HG02884 (cell line): ENCODE data around the gene LRRC56.

Experiments
- ATAC-seq: cut with Tn5 transposase; IDR thresholded peaks from one replicate; pipeline ENCODE4 v1.9.1; 2021; ENCODE audit warnings: mild to moderate bottlenecking, moderate library complexity; ENCODE audit not compliant: unreplicated experiment

The LRRC56 gene

DNA sequence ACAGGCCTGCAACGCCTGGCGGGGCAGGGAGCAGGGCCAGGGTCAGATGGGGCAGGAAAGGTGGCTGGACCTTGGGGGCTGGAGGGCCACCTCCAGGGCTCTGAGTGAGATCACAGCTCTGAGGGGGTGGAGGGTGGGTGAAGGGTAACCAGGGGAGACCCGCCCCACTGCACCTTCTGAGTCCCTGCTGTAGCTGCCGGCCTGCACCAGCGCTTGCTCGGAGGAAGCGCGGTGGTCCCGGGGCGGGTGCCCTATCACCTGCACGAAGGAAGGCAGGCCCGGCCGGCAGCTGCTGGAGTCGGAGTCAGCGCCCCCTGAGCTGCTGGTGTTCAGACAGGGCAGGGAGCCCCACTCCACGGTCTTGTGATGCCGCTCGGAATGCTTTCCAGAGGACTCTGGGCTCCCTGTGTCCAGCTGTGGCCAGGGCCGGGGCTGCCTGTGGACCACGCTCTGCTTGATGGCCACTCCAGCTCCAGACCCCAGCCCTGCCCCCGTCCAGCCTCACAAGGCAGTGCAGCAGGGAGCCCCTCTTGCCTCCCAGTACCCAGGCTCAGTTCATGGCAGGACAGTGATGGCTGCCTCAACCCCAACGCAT lies 19.4 kb downstream of the LRRC56 start:
- no peak for ATAC-seq

DNA sequence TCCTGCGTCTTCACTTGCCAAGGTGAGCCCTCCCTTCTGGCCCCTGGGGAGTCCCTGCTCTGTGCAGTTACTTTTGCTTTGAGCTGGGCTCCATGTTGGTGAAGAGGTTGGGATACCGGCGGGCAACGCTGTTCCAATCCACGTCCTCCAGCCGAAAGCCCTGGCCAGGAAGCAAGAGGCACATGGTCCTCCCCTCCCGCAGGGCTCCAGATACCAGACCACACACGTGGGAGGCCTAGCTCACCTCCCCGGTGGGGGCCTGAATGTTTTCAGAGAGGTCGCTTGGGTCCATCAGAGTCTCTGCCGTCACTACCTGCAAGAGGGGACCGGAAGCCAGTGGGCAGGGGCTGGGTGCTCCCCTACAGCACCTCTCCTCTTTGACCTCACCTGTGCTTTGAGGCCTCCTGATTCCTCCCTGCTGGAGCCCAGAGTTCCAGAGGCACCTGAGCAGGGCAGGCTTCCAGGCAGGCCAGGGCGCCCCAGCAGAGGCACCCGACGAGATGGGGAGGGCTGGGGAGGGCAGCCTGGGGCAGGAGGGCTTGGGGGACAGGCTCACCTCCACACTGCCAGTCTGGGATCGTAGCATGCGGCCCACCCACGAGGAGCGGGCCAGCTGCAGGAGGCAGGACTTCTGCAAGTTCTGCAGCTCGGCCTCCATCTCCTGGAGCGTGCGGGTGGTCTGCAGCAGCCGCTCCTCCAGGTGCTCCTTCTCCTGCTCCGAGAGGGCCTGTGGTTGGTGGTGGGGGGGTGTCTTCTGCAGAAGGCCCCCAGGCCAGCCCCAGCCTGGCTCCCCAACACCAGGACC lies 20.2 kb downstream of the LRRC56 start:
- ATAC-seq: no peak

DNA sequence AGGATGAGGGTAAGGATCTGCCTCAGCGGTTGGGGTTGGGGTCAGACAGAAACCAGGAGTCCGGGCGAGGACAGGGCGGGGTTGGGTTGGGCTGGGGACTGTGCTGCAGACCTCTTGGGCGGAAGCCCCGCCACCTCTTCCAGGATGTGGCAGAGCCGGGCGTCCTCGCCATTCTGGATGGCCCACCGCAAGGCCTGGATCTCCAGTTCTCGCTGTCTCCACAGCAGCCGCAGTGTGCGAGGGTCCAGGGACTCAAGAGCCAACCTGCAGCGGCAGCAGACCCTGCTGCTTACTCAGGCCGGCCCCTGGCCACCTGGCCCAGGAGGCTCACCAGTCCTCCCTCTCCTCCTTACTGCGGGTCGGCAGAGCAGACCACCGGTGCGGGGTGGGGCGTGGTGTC lies 21.2 kb downstream of the LRRC56 start:
- ATAC-seq: no peak

DNA sequence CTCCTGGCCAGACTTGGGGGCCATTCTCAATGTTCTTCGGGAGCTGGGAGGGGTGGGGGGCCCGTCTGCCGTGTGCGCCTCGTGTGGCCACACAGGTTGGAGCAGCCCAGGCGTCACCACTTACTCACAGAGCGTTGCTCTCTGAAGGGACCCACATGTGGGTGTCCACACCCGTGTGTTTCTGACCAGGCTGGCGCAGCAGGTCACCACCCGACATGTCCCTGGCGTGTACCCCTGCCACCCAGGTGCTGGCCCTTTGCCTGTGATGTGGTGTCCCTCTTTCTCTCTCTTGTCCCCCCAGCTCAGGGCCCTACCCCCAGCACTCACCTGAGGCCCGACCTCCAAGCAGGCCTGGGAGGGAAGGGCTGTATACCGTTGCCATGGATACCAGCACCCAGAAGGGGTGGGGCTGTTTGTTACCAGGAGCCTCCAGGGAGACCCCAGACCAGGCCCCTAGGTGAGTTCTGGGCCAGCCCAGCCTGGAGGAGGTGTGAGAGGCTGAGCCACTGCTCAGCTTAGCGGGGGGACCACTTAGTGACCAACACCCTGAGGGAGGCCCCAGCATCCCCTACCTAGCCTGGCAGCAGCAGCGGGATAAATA lies 21.8 kb downstream of the LRRC56 start:
- no peak for ATAC-seq

DNA sequence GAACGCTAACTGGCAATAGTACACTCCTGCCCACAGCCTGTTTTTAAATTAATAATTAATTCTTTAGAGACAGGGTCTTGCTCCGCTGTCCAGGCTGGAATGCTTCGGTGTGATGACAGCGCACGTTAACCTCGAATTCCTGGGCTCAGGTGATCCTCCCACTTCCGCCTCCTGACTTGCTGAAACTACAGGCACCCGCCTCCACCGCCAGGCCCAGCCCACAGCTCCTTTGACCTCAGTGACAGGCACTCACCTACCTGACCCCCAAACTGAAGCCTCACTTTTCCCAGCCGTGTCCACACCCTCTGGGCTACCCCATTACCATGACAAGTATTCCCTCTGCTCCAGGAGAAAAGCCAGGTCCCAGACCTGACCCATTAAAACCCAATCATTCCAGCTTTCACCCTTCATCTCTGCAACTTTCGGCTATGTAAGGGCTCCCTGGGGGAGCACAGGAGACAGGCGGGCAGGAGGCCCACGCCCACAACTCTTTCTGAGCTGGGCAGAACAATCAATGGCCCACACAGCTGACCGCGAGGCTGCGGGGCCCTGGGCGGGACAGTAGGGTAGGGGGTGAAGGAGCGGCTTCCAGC lies 22.5 kb downstream of the LRRC56 start:
- no peak for ATAC-seq

DNA sequence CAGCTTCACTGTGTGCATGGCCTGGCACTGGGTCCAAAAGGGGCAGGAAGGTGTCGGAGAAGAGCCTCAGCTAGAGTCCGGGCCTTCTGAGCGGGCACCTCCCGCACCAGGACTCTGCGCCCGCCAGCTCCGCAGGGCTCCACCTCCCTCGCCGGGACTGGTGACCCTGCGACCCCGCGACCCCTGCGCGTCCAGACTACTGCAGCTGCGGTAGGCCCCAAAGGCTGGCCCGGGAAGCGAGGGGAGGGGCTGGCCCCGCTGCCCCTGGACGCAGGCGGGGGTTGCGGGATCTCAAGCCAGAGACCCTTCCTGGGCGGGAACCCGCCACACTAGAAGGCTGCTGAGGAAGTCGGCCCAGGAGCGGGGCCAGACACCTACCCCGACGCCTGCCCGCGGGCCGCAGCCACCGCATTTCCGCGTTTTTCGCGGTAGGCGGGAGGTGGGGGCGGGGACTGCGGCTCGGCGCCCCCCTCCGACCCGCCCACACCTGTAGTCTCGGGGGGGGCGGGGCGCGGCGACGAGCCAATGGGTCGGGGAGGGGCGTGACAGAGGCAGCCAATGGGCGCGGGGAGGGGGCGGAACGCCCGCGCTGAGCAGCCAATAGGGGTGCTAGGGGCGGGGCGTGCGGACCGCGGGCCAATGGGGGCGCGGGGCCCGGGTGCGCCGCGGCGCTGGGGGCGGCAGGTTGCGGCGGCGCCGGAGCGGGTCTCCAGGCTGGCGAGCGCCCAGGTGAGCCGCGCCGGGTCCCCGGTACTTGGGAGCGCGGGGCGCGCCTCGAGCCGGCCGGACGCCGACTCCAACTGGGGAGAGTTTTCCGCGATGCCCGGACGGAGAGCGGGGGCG lies 23.2 kb downstream of the LRRC56 start, which contains the start of the genes LMNTD2 and RASSF7:
LMNTD2 (minus strand) TSS at position 434 of the 843 bp plus-strand sequence; CDS start at position 412, 22 bp downstream.
RASSF7 (plus strand) TSS at position 666 of the 843 bp plus-strand sequence. CDS start 799 bp downstream, outside the sequence.
- peak; percentile 64 for ATAC-seq

DNA sequence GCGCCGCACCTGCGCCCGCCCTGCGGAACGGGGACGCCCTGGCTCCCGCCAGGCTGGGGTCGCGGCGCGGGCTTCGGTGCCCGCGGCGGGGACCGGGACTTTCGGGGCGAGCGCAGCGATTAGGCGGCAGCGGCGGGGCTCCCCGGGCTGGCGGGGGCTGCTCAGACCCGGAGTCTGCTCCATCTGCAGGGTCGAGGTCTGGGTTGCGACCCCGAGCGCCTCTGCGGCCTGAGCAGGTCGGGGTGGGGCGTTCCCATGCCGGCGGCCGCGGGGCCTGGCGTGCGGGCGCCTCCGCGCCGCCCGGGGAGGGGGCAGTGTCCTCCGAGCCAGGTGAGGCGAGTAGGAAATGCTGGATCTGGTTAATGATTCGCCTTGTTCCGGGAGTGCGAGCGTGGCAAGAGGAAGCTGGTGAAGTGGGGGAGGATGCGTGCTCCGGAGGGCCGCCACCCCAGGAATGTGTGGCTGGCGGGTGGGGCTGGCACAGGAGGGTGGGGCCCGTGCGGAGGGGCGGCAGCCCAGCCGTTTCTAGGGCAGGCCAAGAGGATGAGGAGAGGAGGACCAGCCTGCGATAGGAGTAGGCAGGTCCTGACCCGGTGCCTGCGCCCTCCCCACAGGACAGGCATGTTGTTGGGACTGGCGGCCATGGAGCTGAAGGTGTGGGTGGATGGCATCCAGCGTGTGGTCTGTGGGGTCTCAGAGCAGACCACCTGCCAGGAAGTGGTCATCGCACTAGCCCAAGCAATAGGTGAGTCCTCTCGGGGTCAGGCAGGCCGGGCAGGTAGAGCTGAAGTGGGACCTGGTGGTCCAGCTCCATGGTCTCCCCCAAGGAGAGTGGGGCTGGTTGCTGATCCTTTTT lies 24.0 kb downstream of the LRRC56 start:
- ATAC-seq: peak; percentile 30

DNA sequence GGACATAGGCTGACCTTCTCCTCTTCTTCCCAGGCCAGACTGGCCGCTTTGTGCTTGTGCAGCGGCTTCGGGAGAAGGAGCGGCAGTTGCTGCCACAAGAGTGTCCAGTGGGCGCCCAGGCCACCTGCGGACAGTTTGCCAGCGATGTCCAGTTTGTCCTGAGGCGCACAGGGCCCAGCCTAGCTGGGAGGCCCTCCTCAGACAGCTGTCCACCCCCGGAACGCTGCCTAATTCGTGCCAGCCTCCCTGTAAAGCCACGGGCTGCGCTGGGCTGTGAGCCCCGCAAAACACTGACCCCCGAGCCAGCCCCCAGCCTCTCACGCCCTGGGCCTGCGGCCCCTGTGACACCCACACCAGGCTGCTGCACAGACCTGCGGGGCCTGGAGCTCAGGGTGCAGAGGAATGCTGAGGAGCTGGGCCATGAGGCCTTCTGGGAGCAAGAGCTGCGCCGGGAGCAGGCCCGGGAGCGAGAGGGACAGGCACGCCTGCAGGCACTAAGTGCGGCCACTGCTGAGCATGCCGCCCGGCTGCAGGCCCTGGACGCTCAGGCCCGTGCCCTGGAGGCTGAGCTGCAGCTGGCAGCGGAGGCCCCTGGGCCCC lies 24.8 kb downstream of the LRRC56 start:
- ATAC-seq: no peak

DNA sequence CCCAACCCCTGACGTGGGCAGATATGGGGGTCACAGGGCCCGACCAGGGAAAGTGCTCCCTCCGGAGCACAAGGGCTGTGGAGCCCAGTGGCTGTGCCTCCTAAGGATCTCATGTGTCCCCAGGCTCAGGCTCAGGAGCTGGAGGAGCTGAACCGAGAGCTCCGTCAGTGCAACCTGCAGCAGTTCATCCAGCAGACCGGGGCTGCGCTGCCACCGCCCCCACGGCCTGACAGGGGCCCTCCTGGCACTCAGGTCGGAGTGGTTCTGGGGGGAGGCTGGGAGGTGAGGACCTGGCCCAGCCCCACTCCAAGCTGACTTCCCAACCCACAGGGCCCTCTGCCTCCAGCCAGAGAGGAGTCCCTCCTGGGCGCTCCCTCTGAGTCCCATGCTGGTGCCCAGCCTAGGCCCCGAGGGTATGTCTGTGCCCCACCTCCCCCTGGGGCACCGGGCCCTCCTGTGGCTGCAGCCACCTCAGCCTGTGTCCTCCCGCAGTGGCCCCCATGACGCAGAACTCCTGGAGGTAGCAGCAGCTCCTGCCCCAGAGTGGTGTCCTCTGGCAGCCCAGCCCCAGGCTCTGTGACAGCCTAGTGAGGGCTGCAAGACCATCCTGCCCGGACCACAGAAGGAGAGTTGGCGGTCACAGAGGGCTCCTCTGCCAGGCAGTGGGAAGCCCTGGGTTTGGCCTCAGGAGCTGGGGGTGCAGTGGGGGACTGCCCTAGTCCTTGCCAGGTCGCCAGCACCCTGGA lies 25.9 kb downstream of the LRRC56 start:
- ATAC-seq: no peak

DNA sequence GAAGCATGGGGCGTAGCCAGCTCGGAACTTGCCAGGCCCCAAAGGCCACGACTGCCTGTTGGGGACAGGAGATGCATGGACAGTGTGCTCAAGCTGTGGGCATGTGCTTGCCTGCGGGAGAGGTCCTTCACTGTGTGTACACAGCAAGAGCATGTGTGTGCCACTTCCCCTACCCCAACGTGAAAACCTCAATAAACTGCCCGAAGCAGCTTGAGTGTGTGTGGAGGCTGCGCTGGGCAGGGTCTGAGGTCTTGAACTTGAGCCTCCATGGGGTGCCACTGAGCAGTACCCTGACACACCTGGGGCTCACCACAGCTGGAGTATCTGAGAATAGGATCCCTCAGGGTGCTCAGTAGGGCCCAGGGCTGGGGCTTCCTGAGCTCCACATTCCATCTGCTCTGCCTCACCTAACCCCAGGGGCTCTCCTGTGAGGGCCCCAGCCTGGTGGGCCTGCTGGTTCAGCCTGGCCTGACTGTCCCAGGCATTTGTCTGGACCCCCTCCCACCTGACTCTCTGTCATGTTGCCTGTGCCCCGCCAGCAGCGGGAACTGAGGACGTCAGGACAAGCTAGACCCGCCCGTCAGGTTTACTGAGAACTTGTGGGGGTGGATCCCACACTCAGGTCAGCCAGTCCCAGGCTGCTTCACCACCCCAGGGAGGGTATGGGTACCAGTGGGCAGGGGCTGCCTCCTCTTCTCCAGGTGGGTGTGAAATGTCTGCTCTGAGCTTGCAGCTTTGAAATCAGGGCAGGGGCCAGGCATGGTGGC lies 26.7 kb downstream of the LRRC56 start:
- ATAC-seq: no peak

DNA sequence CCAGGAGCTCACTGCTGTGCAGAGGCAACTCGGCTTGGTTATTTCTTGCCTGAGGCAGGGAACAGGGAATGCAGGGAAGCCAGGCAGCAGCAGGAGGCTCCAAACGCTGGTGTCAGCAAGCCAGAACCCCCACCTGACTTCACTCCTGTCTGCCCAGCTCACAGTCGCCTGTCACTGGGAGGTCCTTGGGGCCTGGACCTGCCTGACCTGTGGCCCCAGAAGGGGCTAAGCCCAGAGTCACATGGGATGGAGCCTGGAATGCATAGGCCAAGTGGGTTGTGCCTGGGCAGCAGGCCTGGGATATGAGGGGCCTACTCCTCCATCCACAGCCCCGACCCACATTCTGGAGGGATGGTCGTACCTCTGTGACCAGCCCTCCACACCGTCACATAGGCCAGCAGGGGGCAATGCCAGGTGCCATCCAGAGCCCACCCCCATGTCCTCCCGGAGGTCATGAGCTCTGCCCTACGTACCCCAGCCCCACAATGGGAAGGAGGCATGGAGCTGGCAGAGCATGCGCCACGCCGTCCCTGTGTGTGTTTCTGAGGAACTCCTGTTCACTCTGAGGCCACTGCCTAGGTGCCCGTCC lies 28.7 kb downstream of the LRRC56 start:
- no peak for ATAC-seq

DNA sequence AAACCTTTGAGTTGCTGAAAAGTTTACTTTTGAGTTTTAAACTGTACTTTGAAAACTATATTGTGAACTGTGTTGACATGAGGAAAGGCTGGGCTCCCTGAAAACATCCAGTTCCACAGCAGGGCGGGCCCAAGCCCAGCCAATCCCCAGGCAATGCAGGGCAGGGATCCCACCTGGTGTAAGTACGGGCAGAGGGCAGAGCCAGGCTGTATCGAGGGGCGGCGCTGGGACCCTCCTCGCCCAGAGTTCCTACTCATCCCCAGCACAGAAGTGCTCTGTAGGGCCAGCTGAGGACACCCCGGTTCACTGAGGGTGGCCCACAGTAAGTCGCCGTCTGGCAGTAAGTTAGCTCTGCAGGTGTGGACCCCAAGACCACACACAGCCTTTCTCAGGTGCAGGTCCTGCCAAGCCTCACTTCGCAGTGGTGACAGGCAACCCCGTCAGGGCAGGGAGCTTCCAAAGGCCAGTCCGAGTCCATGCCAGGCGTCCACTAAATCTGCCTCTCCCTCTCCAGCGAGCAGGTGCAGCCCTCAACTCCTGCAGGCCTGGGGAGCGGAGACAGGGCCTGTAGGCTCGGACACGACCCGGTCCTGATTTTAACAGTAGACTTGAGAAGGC lies 29.8 kb downstream of the LRRC56 start:
- ATAC-seq: no peak

DNA sequence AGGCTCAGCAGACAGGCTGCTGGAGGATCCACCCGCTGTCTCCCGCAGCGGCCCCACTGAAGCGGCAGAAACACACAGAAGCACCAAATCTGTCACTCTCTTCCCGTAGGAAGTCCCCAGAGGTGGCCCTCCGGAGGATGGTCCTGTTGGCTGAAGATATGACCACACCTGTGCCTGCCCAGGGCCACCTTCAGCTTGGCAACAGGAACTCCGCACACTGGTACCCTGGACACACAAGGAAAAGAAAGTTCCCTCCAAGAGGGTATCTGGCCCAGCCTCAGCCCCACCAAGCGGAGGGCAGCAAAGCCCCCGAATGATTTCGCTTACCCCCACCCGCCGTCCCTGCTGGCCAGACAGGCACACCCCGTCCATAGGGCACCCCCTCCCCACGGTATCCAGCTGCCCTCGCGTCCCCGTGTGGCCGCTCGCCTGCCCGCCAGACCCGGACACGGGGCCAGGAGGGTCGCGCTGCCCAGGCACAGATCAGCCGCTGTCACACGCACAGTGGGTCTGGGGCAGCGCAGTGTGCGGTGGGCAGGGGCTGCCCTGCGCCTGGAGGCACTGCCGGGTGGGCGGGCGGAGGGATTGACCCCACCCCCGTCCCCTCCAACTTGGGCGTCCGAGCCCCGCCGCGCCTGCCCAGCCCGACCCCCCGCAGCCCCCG lies 30.4 kb downstream of the LRRC56 start:
- ATAC-seq: peak; percentile 3

DNA sequence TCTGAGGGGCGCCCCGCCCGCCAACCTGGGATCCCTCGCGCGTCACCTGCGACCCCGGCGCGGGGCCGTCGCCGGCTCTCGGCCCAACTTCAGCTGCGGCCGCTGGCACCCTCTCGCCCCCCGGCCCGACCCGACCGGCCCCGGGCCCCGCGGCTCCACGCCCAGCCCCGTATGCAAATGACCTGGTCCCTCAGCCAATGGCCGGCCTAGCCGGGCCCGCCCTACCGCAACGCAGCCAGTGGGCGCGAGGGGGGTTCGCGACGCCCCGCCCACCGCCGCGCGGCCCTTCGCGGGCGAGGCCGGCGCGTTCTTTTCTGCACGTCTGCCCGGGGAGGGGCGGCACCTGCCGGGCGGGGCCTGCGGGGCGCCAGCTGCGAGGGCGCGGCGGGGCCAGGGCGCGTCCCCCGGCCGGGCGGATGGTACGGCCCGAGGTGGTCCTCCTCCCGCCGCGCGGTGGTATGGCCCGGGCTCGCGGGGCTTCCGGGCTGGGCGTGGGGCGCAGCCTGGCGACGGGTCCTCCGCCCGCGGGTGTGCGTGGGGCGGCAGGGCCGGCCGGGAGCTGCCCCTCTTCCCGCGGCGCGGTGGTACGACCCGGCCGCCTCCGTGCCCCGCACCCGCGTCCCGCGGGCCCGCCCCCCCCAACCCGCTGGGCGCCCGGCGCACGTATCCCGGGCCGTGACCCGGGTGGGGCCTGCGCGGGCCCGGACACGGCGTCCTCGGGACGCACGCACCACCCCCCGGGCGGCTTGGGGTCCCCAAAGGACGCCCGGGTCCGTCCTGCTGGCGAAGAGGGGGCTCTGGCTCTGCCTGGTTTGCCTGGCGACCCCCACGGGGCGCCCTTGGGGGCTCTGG lies 31.2 kb downstream of the LRRC56 start:
- peak; percentile 87 for ATAC-seq

DNA sequence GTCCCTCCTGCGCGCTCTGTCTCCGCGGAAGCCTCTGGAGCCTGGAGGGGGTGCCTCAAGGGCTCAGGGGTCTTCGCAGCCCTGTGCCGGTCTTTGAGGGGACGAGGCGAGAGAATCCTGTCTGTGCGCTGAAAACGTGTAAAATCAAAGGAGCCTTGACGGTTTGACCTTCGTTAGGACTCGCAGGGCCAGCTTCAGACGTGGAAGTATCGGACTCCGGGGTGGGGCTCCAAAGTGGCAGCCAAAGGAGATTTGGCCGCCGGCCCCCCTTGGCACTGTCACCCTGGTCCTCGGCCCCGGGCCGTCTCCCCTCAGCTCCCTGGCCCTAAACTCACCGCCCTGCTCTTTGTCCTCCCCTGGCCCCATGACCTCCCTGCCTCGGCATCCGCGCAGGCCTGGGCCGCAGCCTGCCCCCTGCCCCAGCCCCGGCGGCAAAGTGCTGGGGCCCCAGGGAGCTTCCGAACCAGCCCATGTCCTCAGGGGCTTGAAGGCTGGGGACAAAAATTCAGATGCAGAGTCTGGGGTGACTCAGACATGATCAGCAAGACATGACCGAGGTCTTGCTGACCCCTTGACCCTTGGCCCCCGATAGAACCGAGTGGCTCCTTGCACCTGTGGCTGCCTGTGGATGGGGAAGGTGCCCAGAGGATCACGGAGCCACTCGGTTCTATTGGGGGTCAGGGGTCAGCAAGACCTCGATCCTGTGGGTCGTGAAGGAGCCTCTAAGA lies 32.0 kb downstream of the LRRC56 start:
- ATAC-seq: no peak
